HUES6 (cell line): ENCODE data around the gene CCDC117.
"Not testable (repeated sequence)": the region's sequence is repeated elsewhere in the genome, so short reads cannot be mapped to it uniquely, and the experiment has no call there.

Source experiments
- H3K27ac ChIP-seq: 2 replicates; pipeline ENCODE4 v1.7.0; 2013; ENCODE audit warnings: low read depth, mild to moderate bottlenecking, low read length, inconsistent platforms
- H3K27me3 ChIP-seq: 2 replicates; pipeline ENCODE4 v1.6.1; 2013; ENCODE audit warnings: low read length; ENCODE audit not compliant: control insufficient read depth, insufficient read depth
- H3K36me3 ChIP-seq: 2 replicates; pipeline ENCODE4 v1.6.1; 2013; ENCODE audit warnings: low read length; ENCODE audit not compliant: control insufficient read depth, insufficient read depth
- H3K4me1 ChIP-seq: 2 replicates; pipeline ENCODE4 v1.6.1; 2013; ENCODE audit warnings: low read length; ENCODE audit not compliant: control insufficient read depth, insufficient read depth
- H3K4me3 ChIP-seq: 2 replicates; pipeline ENCODE4 v1.5.1; 2013; ENCODE audit warnings: low read depth, low read length
- H3K9ac ChIP-seq: one replicate; pipeline ENCODE4 v1.6.1; 2013; ENCODE audit warnings: mild to moderate bottlenecking, low read length
- H3K9me3 ChIP-seq: 2 replicates; pipeline ENCODE4 v1.6.1; 2013; ENCODE audit warnings: low read depth, low read length; ENCODE audit not compliant: control insufficient read depth, insufficient read depth

Gene CCDC117

GRCh38 chr22:28821452-28821851 is 49.0 kb downstream of the CCDC117 start:
- Histone ChIP-seq H3K9me3 (no peaks in the 10 kb centered on the region), H3K27ac (no peak overlapping the region), H3K4me1 (peaks cover 8% of the 10 kb centered on the region), H3K9ac (no peak overlapping the region), H3K27me3 (no peaks in the 10 kb centered on the region), H3K4me3 (no peak overlapping the region), H3K36me3 (no peaks in the 10 kb centered on the region)

GRCh38 chr22:28822930-28823551 is 50.5 kb downstream of the CCDC117 start:
- H3K27me3 ChIP-seq: no peaks in the 10 kb centered on the region
- H3K9me3 ChIP-seq: no peaks in the 10 kb centered on the region
- no peak overlapping the region for H3K9ac ChIP-seq
- H3K4me1 ChIP-seq: peaks cover 8% of the 10 kb centered on the region
- H3K4me3 ChIP-seq: no peak overlapping the region
- H3K36me3 ChIP-seq: no peaks in the 10 kb centered on the region
- no peak overlapping the region for H3K27ac ChIP-seq

GRCh38 chr22:28824455-28824854 is 52.0 kb downstream of the CCDC117 start:
- H3K36me3 ChIP-seq, H3K4me3 ChIP-seq, H3K9ac ChIP-seq, H3K27ac ChIP-seq, H3K9me3 ChIP-seq, H3K27me3 ChIP-seq, H3K4me1 ChIP-seq: not testable (repeated sequence)

- H3K36me3 ChIP-seq, H3K9ac ChIP-seq, H3K4me1 ChIP-seq, H3K9me3 ChIP-seq, H3K27ac ChIP-seq, H3K4me3 ChIP-seq, H3K27me3 ChIP-seq: not testable (repeated sequence)
Observed at GRCh38 chr22:28826430-28826829, 53.9 kb downstream of the CCDC117 start.

DNA sequence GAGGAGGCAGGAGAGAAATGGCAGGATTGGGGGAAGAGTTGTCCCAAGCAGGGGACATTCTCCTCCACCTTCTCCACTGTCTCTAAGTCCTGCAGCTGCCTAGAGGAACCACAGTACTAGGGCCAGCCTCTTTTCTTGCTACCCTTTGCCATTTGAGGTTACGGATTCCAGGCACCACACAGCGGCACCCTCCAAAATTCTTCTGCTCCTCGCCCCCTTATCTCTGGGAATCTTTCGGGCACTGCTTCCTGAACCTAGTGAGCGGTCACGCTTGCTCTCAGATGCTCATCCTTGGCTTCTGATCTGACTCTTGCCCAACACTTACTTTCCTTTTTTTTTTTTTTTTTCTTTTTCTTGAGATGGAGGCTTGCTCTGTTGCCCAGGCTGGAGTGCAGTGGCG is 54.4 kb downstream of the CCDC117 start:
- no peaks in the 10 kb centered on the region for H3K36me3 ChIP-seq
- no peak overlapping the region for H3K4me3 ChIP-seq
- H3K27ac ChIP-seq: no peak overlapping the region
- H3K4me1 ChIP-seq: no peaks in the 10 kb centered on the region
- H3K9ac ChIP-seq: no peak overlapping the region
- H3K27me3 ChIP-seq: no peaks in the 10 kb centered on the region
- H3K9me3 ChIP-seq: no peaks in the 10 kb centered on the region

- Histone ChIP-seq H3K9me3 (no peaks in the 10 kb centered on the region), H3K27me3 (no peaks in the 10 kb centered on the region), H3K4me1 (no peaks in the 10 kb centered on the region), H3K9ac (no peak overlapping the region), H3K27ac (no peak overlapping the region), H3K4me3 (no peak overlapping the region), H3K36me3 (no peaks in the 10 kb centered on the region)
Observed at GRCh38 chr22:28829358-28830181, 57.1 kb downstream of the CCDC117 start.

DNA sequence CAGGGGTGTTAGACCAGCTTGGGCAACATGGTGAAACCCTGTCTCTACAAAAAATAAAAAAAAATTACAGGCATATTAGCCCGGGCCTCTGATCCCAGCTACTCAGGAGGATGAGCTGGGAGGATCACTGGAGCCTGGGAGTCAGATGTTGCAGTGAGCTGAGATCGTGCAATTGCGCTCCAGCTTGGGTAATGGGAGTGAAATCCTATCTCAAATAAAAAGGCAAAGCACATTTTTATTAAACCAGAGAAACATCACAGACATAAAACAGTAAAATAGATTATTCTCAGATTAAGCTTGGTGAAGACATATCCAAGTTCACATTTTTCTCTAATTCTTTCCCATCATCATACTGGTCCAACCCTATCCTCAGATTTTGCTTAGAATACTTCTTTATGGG is 57.9 kb downstream of the CCDC117 start:
- Histone ChIP-seq H3K27me3 (no peaks in the 10 kb centered on the region), H3K4me1 (no peaks in the 10 kb centered on the region), H3K4me3 (no peak overlapping the region), H3K27ac (no peak overlapping the region), H3K9me3 (no peaks in the 10 kb centered on the region), H3K36me3 (no peaks in the 10 kb centered on the region), H3K9ac (no peak overlapping the region)

DNA sequence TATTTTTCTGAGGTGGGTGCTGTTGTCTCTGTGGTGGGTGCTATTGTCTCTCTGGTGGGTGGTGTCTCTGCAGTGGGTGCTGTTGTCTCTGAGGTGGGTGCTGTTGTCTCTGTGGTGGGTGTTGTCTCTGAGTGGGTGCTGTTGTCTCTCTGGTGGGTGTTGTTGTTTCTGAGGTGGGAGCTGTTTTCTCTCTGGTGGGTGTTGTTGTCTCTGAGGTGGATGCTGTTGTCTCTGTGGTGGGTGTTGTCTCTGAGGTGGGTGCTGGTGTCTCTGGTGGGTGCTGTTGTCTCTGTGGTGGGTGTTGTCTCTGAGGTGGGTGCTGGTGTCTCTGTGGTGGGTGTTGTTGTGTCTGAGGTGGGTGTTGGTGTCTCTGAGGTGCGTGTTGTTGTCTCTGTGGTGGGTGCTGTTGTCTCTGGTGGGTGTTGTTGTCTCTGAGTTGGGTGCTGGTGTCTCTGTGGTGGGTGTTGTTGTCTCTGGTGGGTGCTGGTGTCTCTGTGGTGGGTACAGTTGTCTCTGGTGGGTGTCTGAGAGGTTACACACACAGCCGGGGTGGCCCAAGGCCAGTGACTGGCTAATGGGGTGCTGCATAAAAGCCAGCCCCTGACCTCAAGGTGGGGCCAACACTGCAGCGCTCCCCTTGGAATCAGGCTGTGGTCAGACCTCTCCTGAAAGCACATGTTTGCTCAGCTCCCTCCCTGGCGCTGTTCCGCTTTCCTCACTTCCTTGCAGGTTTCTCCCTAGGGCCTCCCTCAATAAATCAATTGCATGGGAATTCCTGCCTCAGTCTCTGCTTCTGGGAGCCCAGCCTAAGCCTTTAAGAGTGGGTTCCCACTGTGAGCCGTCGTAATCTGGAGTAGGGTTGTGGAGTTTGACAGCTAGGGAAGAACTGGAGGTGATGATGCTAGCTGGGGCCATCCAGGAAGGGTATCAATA is 58.9 kb downstream of the CCDC117 start:
- no peak overlapping the region for H3K4me3 ChIP-seq
- H3K27me3 ChIP-seq: no peaks in the 10 kb centered on the region
- no peak overlapping the region for H3K27ac ChIP-seq
- no peaks in the 10 kb centered on the region for H3K9me3 ChIP-seq
- no peaks in the 10 kb centered on the region for H3K36me3 ChIP-seq
- H3K9ac ChIP-seq: no peak overlapping the region
- no peaks in the 10 kb centered on the region for H3K4me1 ChIP-seq

DNA sequence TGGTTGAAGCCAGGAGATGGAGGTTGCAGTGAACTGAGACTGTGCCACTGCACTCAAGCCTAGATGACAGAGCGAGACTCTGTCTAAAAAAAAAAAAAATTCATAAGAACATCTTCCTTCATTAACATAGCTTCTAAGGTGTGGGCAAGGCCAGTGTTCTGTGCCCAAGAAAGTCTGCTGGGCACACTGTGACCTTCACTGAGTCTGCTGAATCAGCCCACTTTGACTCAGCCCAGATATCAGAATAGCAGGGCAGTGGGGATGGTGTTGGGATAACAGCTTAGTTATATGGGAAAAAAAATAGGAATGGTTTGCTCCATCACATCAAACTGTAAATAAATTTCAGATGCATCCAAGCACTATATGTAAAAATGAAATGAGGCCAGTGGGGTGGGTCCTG is 60.2 kb downstream of the CCDC117 start:
- Histone ChIP-seq H3K27me3 (no peaks in the 10 kb centered on the region), H3K9me3 (no peaks in the 10 kb centered on the region), H3K9ac (no peak overlapping the region), H3K4me3 (no peak overlapping the region), H3K27ac (no peak overlapping the region), H3K36me3 (no peaks in the 10 kb centered on the region), H3K4me1 (no peaks in the 10 kb centered on the region; the same call in 1 of the 2 replicates)

DNA sequence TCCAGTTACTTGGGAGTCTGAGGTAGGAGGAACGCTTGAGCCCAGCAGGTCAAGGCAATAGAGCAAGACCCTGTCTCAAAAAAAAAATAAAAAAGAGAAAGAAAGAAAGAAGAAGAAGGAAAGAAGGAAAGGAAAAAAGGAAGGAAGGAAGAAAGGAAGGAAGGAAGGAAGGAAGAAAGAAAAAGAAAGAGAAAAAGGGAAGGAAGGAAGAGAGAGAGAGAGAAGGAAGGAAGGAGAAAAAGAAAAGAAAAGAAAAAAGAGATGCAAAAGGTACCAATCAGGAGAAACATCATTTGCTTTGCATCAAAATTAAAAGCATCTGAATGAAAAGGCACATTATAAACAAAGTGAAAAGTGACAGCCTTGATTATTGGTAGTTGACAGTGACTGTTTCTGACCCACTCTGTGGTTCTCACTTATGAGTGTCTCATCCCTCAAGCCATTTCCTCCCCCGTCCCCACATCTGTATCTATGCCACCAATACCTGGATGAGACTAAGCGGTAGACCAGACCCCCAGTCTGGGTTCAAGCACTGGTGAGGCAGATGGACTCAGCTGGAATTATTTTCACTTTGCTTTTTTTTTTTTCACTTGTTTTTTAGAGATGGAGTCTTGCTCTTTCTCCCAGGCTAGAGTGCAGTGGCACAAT is 60.9 kb downstream of the CCDC117 start:
- H3K36me3 ChIP-seq: no peaks in the 10 kb centered on the region
- H3K9ac ChIP-seq: no peak overlapping the region
- no peaks in the 10 kb centered on the region; the same call in 1 of the 2 replicates for H3K4me1 ChIP-seq
- H3K4me3 ChIP-seq: no peak overlapping the region
- no peaks in the 10 kb centered on the region for H3K27me3 ChIP-seq
- no peak overlapping the region for H3K27ac ChIP-seq
- H3K9me3 ChIP-seq: no peaks in the 10 kb centered on the region
